MG63 (cell line): Measurements from ENCODE around the gene BAAT. TPM values are rescaled to one million over a fixed set of nuclear protein-coding genes. Genes with fewer than 3 reads are reported as not detected.

Experiments used
- DNase-seq: peaks from one replicate; pipeline ENCODE4 v3.0.0-alpha.2; 2020
- H3K27me3 ChIP-seq: fragments of 250-450 bp; sonication (Bioruptor Pico); 2 replicates; pipeline ENCODE4 v1.5.1; 2020; ENCODE audit warnings: mild to moderate bottlenecking, moderate library complexity
- H3K36me3 ChIP-seq: fragments of 250-450 bp; sonication (Bioruptor Pico); 2 replicates; pipeline ENCODE4 v1.5.1; 2020; ENCODE audit warnings: mild to moderate bottlenecking, moderate library complexity
- H3K4me3 ChIP-seq: fragments of 250-450 bp; sonication (Bioruptor Pico); 2 replicates; pipeline ENCODE4 v1.5.1; 2020; ENCODE audit warnings: mild to moderate bottlenecking, moderate library complexity
- H3K9me3 ChIP-seq: fragments of 250-450 bp; sonication (Bioruptor Pico); 2 replicates; pipeline ENCODE4 v1.5.1; 2020; ENCODE audit warnings: mild to moderate bottlenecking, moderate library complexity
- total RNA-seq: library from RNA; depleted of rRNA; stranded (reverse); fragments of >200 nt; shearing (Covaris generic); gene quantifications from 2 replicates; pipeline ENCODE4 v1.2.3, GENCODE V29; 2014; ENCODE audit warnings: low replicate concordance

BAAT gene
- total RNA-seq, 1 experiment from 2014 or later = 0.13 TPM

- H3K9me3 ChIP-seq = peaks cover 77% of the 10 kb centered on the region
- no peak overlapping the region for H3K4me3 ChIP-seq
- H3K36me3 ChIP-seq = peaks cover 78% of the 10 kb centered on the region
- no peaks in the 10 kb centered on the region for H3K27me3 ChIP-seq
- DNase-seq = no peak
Measured at GRCh38 chr9:101408374-101409078, 23.7 kb upstream of the BAAT start.

GRCh38 chr9:101403516-101404285, 18.9 kb upstream of the BAAT start:
- Histone ChIP-seq H3K9me3 (peaks cover 52% of the 10 kb centered on the region), H3K27me3 (no peaks in the 10 kb centered on the region), H3K4me3 (no peak overlapping the region), H3K36me3 (peaks cover 94% of the 10 kb centered on the region)
- DNase-seq = no peak

- DNase-seq = no peak
- H3K36me3 ChIP-seq = peaks cover 79% of the 10 kb centered on the region
- H3K9me3 ChIP-seq = peaks cover 22% of the 10 kb centered on the region
- H3K27me3 ChIP-seq = no peaks in the 10 kb centered on the region
- H3K4me3 ChIP-seq = peak overlapping the region; percentile 75; the same call in 1 of the 2 replicates
Measured at GRCh38 chr9:101400120-101400519, 15.3 kb upstream of the BAAT start.

GRCh38 chr9:101399643-101399970, 14.8 kb upstream of the BAAT start:
- H3K27me3 ChIP-seq = no peaks in the 10 kb centered on the region
- DNase-seq = no peak
- peaks cover 18% of the 10 kb centered on the region for H3K9me3 ChIP-seq
- H3K4me3 ChIP-seq = peak overlapping the region; percentile 75
- peaks cover 79% of the 10 kb centered on the region for H3K36me3 ChIP-seq

GRCh38 chr9:101398930-101399642, 14.3 kb upstream of the BAAT start:
- DNase-seq = peak; percentile 31
- peak overlapping the region; percentile 75 for H3K4me3 ChIP-seq

GRCh38 chr9:101398068-101398929, 13.5 kb upstream of the BAAT start, which contains the start of the genes MRPL50 and ZNF189:
MRPL50 (minus strand) TSS chr9:101398618; CDS start chr9:101398592, 26 bp downstream.
ZNF189 (plus strand) TSS chr9:101398851; CDS start chr9:101399157, 306 bp downstream.
- no peaks in the 10 kb centered on the region for H3K27me3 ChIP-seq
- peak within 1 kb of the TSS; percentile 75 for H3K4me3 ChIP-seq
- peaks cover 71% of the 10 kb centered on the region for H3K36me3 ChIP-seq
- peak; percentile 99 for DNase-seq
- peaks cover 15% of the 10 kb centered on the region for H3K9me3 ChIP-seq

More at GRCh38 chr9:101398930-101399642, 14.3 kb upstream of the BAAT start:
- Histone ChIP-seq H3K27me3 (no peaks in the 10 kb centered on the region), H3K9me3 (peaks cover 17% of the 10 kb centered on the region), H3K36me3 (peaks cover 79% of the 10 kb centered on the region)

GRCh38 chr9:101397746-101398067, 12.9 kb upstream of the BAAT start:
- Histone ChIP-seq H3K27me3 (no peaks in the 10 kb centered on the region), H3K4me3 (peak overlapping the region; percentile 75), H3K36me3 (peaks cover 70% of the 10 kb centered on the region), H3K9me3 (peaks cover 20% of the 10 kb centered on the region)
- DNase-seq = no peak

- Histone ChIP-seq H3K27me3 (no peaks in the 10 kb centered on the region), H3K36me3 (peaks cover 58% of the 10 kb centered on the region), H3K9me3 (peaks cover 10% of the 10 kb centered on the region), H3K4me3 (no peak overlapping the region)
- DNase-seq = no peak
Measured at GRCh38 chr9:101394687-101395086, 9.9 kb upstream of the BAAT start.

GRCh38 chr9:101393135-101393534, 8.3 kb upstream of the BAAT start:
- Histone ChIP-seq H3K9me3 (peaks cover 10% of the 10 kb centered on the region), H3K36me3 (peaks cover 65% of the 10 kb centered on the region), H3K27me3 (no peaks in the 10 kb centered on the region), H3K4me3 (no peak overlapping the region)
- DNase-seq = no peak

- no peak overlapping the region for H3K4me3 ChIP-seq
- no peaks in the 10 kb centered on the region for H3K27me3 ChIP-seq
- H3K9me3 ChIP-seq = peaks cover 8% of the 10 kb centered on the region
- peaks cover 50% of the 10 kb centered on the region for H3K36me3 ChIP-seq
- DNase-seq = no peak
Measured at GRCh38 chr9:101388507-101388993, 3.7 kb upstream of the BAAT start.

GRCh38 chr9:101387871-101388506, 3.2 kb upstream of the BAAT start:
- Histone ChIP-seq H3K9me3 (peaks cover 3% of the 10 kb centered on the region), H3K36me3 (peaks cover 48% of the 10 kb centered on the region), H3K27me3 (no peaks in the 10 kb centered on the region), H3K4me3 (no peak overlapping the region)
- DNase-seq = no peak

- H3K27me3 ChIP-seq = no peaks in the 10 kb centered on the region
- no peak for DNase-seq
- no peak overlapping the region for H3K4me3 ChIP-seq
- peaks cover 18% of the 10 kb centered on the region for H3K36me3 ChIP-seq
- H3K9me3 ChIP-seq = no peaks in the 10 kb centered on the region; the same call in 1 of the 2 replicates
Measured at GRCh38 chr9:101383361-101383760, 1.4 kb downstream of the BAAT start.

- H3K27me3 ChIP-seq = no peaks in the 10 kb centered on the region
- peaks cover 5% of the 10 kb centered on the region for H3K36me3 ChIP-seq
- no peaks in the 10 kb centered on the region; the same call in 1 of the 2 replicates for H3K9me3 ChIP-seq
- no peak overlapping the region for H3K4me3 ChIP-seq
- no peak for DNase-seq
Measured at GRCh38 chr9:101381833-101382342, 2.9 kb downstream of the BAAT start.

GRCh38 chr9:101381118-101381517, 3.7 kb downstream of the BAAT start:
- no peaks in the 10 kb centered on the region for H3K27me3 ChIP-seq
- no peak for DNase-seq
- peaks cover 2% of the 10 kb centered on the region for H3K36me3 ChIP-seq
- no peak overlapping the region for H3K4me3 ChIP-seq
- H3K9me3 ChIP-seq = no peaks in the 10 kb centered on the region; the same call in 1 of the 2 replicates

- H3K9me3 ChIP-seq = no peaks in the 10 kb centered on the region
- no peak for DNase-seq
Measured at GRCh38 chr9:101380295-101380694, 4.5 kb downstream of the BAAT start.

More at GRCh38 chr9:101380295-101380694, 4.5 kb downstream of the BAAT start:
- no peaks in the 10 kb centered on the region; the same call in 1 of the 2 replicates for H3K36me3 ChIP-seq
- no peak overlapping the region for H3K4me3 ChIP-seq
- H3K27me3 ChIP-seq = no peaks in the 10 kb centered on the region
